ENCODE data around the gene TBC1D8.
A peak's percentile ranks its signal among the peaks of the same experiment; 100 is the strongest.

GRCh38 chr2:101135412-101136296, 15.5 kb downstream of the TBC1D8 start:
- TF ChIP-seq CTCF (IDR thresholded peaks at IDR 0.05; ENCODE audit: low read depth, low read length, missing input control), result no peak
- TF ChIP-seq MAX (IDR thresholded peaks at IDR 0.05), result no peak
- peak in 1 of 2 donors; percentile 18 for TF ChIP-seq JUND (IDR thresholded peaks at IDR 0.05)
- TF ChIP-seq, protein P1, sequence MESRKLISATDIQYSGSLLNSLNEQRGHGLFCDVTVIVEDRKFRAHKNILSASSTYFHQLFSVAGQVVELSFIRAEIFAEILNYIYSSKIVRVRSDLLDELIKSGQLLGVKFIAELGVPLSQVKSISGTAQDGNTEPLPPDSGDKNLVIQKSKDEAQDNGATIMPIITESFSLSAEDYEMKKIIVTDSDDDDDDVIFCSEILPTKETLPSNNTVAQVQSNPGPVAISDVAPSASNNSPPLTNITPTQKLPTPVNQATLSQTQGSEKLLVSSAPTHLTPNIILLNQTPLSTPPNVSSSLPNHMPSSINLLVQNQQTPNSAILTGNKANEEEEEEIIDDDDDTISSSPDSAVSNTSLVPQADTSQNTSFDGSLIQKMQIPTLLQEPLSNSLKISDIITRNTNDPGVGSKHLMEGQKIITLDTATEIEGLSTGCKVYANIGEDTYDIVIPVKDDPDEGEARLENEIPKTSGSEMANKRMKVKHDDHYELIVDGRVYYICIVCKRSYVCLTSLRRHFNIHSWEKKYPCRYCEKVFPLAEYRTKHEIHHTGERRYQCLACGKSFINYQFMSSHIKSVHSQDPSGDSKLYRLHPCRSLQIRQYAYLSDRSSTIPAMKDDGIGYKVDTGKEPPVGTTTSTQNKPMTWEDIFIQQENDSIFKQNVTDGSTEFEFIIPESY (IDR thresholded peaks at IDR 0.05), result peak; percentile 19
- TF ChIP-seq REST (IDR thresholded peaks at IDR 0.05), result peak; percentile 30
- peak in 1 of 2 donors; percentile 40 for TF ChIP-seq RAD21 (IDR thresholded peaks at IDR 0.05)
- TF ChIP-seq GABPA (IDR thresholded peaks at IDR 0.05 in 1 of 2, conservative IDR thresholded peaks at IDR 0.05 in 1 of 2), result no peak
- peak; percentile 54 for TF ChIP-seq TAF1 (conservative IDR thresholded peaks at IDR 0.05)
- TF ChIP-seq ATF3 (IDR thresholded peaks at IDR 0.05), result no peak
- peak; percentile 74 for TF ChIP-seq SP1 (IDR thresholded peaks at IDR 0.05)
- no peak for TF ChIP-seq EGR1 (IDR thresholded peaks at IDR 0.05; ENCODE audit: low read depth in 2 of 2)
- peak; percentile 54 for TF ChIP-seq YY1 (IDR thresholded peaks at IDR 0.05)
